Panc1 (cell line): ENCODE results near the gene COL5A1. TPM values are rescaled to one million over a fixed set of nuclear protein-coding genes. Genes with fewer than 3 reads are reported as not detected.

Experiments used
- ATAC-seq: fragments of 200-7000 bp; cut with Tn5 transposase; 2 replicates; pipeline ENCODE4 v1.9.1; 2020; ENCODE audit warnings: mild to moderate bottlenecking, moderate library complexity
- BruUV-seq: library from RNA; stranded (reverse); fragments of 400-500 nt; replicated peaks from 2 replicates; lab custom pipeline; 2021; lab: Mats Ljungman, UMichigan
- CTCF ChIA-PET: fragments of 300-600 bp; sonication (Branson Sonifier 250); formaldehyde crosslinking; loops from one replicate; lab custom pipeline; 2022; ENCODE audit warnings: antibody characterized with exemption; lab: Charles Lee
- POLR2A ChIA-PET: fragments of 300-600 bp; sonication (Branson Sonifier 250); formaldehyde crosslinking; loops from one replicate; lab custom pipeline; 2022; ENCODE audit warnings: antibody characterized with exemption; lab: Charles Lee
- DNase-seq: peaks from one replicate; pipeline ENCODE4 v3.0.0-alpha.2; 2010; ENCODE audit warnings: low read depth, low spot score
- H3K27ac ChIP-seq: 2 replicates; pipeline ENCODE4 v1.5.1; 2011; ENCODE audit warnings: mild to moderate bottlenecking, low read length, inconsistent platforms
- H3K27me3 ChIP-seq: fragments of 200-500 bp; sonication (Bioruptor generic); 2 replicates; pipeline ENCODE4 v1.6.0; 2014; ENCODE audit warnings: low read length, inconsistent platforms; ENCODE audit not compliant: control insufficient read depth, insufficient read depth
- H3K36me3 ChIP-seq: fragments of 200-500 bp; sonication (Bioruptor generic); 2 replicates; pipeline ENCODE4 v1.5.1; 2014; ENCODE audit warnings: inconsistent platforms, mild to moderate bottlenecking, low read length, moderate library complexity; ENCODE audit not compliant: control insufficient read depth, insufficient read depth
- H3K4me1 ChIP-seq: 2 replicates; pipeline ENCODE4 v1.5.1; 2011; ENCODE audit warnings: inconsistent platforms, mild to moderate bottlenecking, low read length, moderate library complexity; ENCODE audit not compliant: control insufficient read depth, insufficient read depth
- H3K4me3 ChIP-seq, 2 experiments: 2 replicates each; pipeline ENCODE4 v1.5.1; 2011 to 2012; ENCODE audit warnings: low read depth in 2 of 2, low read length in 2 of 2, mild to moderate bottlenecking in 2 of 2, inconsistent platforms in 1 of 2, moderate library complexity in 1 of 2
- H3K9me3 ChIP-seq: fragments of 200-500 bp; sonication (Bioruptor generic); 2 replicates; pipeline ENCODE4 v1.5.1; 2014; ENCODE audit warnings: low read depth, mild to moderate bottlenecking, inconsistent platforms, low read length, moderate library complexity; ENCODE audit not compliant: control insufficient read depth, insufficient read depth
- CTCF ChIP-seq: fragments of 450-650 bp; IDR thresholded peaks from 2 replicates; pipeline ENCODE4 v1.5.1; 2017; ENCODE audit warnings: mild to moderate bottlenecking
- POLR2AphosphoS5 ChIP-seq: IDR thresholded peaks from 2 replicates; pipeline ENCODE4 v1.6.1; 2012; ENCODE audit warnings: mild to moderate bottlenecking, low read depth, low read length, moderate library complexity
- REST ChIP-seq, 2 experiments: IDR thresholded peaks; 2 replicates each; pipeline ENCODE4 v1.6.1; 2011 to 2012; ENCODE audit warnings: low read depth in 2 of 2, control low read depth in 1 of 2, low read length in 1 of 2, mild to moderate bottlenecking in 1 of 2, moderate library complexity in 1 of 2; ENCODE audit not compliant: insufficient read depth in 1 of 2
- SIN3A ChIP-seq: IDR thresholded peaks from 2 replicates; pipeline ENCODE4 v1.6.1; 2012; ENCODE audit warnings: low read depth, mild to moderate bottlenecking, low read length, moderate library complexity, borderline replicate concordance; ENCODE audit not compliant: insufficient read depth
- TCF7L2 ChIP-seq: IDR thresholded peaks from 2 replicates; pipeline ENCODE4 v1.6.1; 2011; ENCODE audit warnings: mild to moderate bottlenecking, low read depth, low read length, inconsistent platforms
- in situ Hi-C: cut with HindIII; loops from 2 replicates; pipeline ENCODE4 v1.10.0; 2016; ENCODE audit warnings: low sequenced_read_pairs, low pct_unique_long_range_greater_than_20kb
- intact Hi-C: fragments of 100-400 bp; cut with micrococcal nuclease; formaldehyde crosslinking; loops from one replicate; pipeline ENCODE4 v1.10.0; 2022; ENCODE audit not compliant: unreplicated experiment
- total RNA-seq: library from RNA; stranded (reverse); gene quantifications from one replicate; pipeline ENCODE4 v1.2.1, GENCODE V29; 2021; ENCODE audit not compliant: unreplicated experiment

COL5A1 gene
- total RNA-seq, 1 experiment from 2014 or later = 5.7 TPM

GRCh38 chr9:134835987-134836386, 194.4 kb downstream of the COL5A1 start:
- intact Hi-C loops (no loop called here), in situ Hi-C loops (no loop called here)
- no peak for DNase-seq
- H3K27ac ChIP-seq = no peak overlapping the region
- no TSS peak for BruUV-seq
- H3K36me3 ChIP-seq = no peaks in the 10 kb centered on the region
- TF ChIP-seq SIN3A = no peak
- TF ChIP-seq TCF7L2 = no peak
- TF ChIP-seq CTCF = no peak
- no peak for TF ChIP-seq REST (IDR thresholded peaks at IDR 0.05; ENCODE audit: insufficient read depth in 1 of 2, low read depth in 2 of 2, low read length in 1 of 2)
- no peak for TF ChIP-seq POLR2AphosphoS5
- no peak overlapping the region for H3K4me3 ChIP-seq
- no peaks in the 10 kb centered on the region for H3K9me3 ChIP-seq
- POLR2A ChIA-PET = no interaction called here
- H3K27me3 ChIP-seq = no peaks in the 10 kb centered on the region
- CTCF ChIA-PET = no interaction called here
- no peak for ATAC-seq
- no peaks in the 10 kb centered on the region for H3K4me1 ChIP-seq

- CTCF ChIA-PET = no interaction called here
- Histone ChIP-seq H3K27ac (no peak overlapping the region), H3K27me3 (no peaks in the 10 kb centered on the region), H3K4me1 (no peaks in the 10 kb centered on the region), H3K36me3 (no peaks in the 10 kb centered on the region), H3K4me3 (no peak overlapping the region), H3K9me3 (no peaks in the 10 kb centered on the region)
- no TSS peak for BruUV-seq
- no peak for DNase-seq
- no peak for ATAC-seq
- in situ Hi-C loops = no loop called here
- POLR2A ChIA-PET = no interaction called here
- intact Hi-C loops = no loop called here
- no peak for TF ChIP-seq CTCF
- TF ChIP-seq POLR2AphosphoS5 = no peak
- TF ChIP-seq SIN3A = no peak
- no peak for TF ChIP-seq TCF7L2
- no peak for TF ChIP-seq REST (IDR thresholded peaks at IDR 0.05; ENCODE audit: insufficient read depth in 1 of 2, low read depth in 2 of 2, low read length in 1 of 2)
Observed at GRCh38 chr9:134836406-134836970, 194.9 kb downstream of the COL5A1 start.
